CD4-positive, alpha-beta memory T cell (primary cell): ENCODE measurements around the gene ADCY5. TPM values are rescaled to one million over a fixed set of nuclear protein-coding genes. Genes with fewer than 3 reads are reported as not detected.

Source experiments
- CTCF ChIA-PET: fragments of 350-600 bp; sonication (Branson Sonifier 250); formaldehyde crosslinking; loops from one replicate; lab custom pipeline; 2021; ENCODE audit warnings: inconsistent platforms; ENCODE audit not compliant: partially characterized antibody; lab: Charles Lee
- POLR2A ChIA-PET: fragments of 350-600 bp; sonication (Branson Sonifier 250); formaldehyde crosslinking; loops from one replicate; lab custom pipeline; 2021; ENCODE audit not compliant: partially characterized antibody; lab: Charles Lee
- DNase-seq, 5 donors: peaks; one replicate each; pipeline versions ENCODE4 v3.0.0 to v3.0.0-alpha.2; 2020 to 2022; ENCODE audit warnings: mixed read lengths in 1 of 5
- H3K27ac ChIP-seq: one replicate; pipeline ENCODE4 v1.7.0; 2013; ENCODE audit warnings: low read depth, low read length
- H3K27me3 ChIP-seq: 2 replicates; pipeline ENCODE4 v1.7.0; 2013; ENCODE audit warnings: mild to moderate bottlenecking, low read length, moderate library complexity; ENCODE audit not compliant: insufficient read depth
- H3K36me3 ChIP-seq: 2 replicates; pipeline ENCODE4 v1.7.0; 2013; ENCODE audit warnings: mild to moderate bottlenecking, low read length, moderate library complexity; ENCODE audit not compliant: insufficient read depth
- H3K4me1 ChIP-seq: 2 replicates; pipeline ENCODE4 v1.7.0; 2013; ENCODE audit warnings: mild to moderate bottlenecking, low read length, moderate library complexity; ENCODE audit not compliant: insufficient read depth
- H3K4me3 ChIP-seq, 2 donors: one replicate each; pipeline ENCODE4 v1.7.0; 2013; ENCODE audit warnings: low read length in 2 of 2, mild to moderate bottlenecking in 1 of 2
- H3K9me3 ChIP-seq, 2 donors: one replicate each; pipeline ENCODE4 v1.7.0; 2013; ENCODE audit warnings: low read length in 2 of 2, control low read depth in 1 of 2; ENCODE audit not compliant: control insufficient read depth in 1 of 2
- H3K27ac Mint-ChIP-seq, 7 donors: one replicate each; pipeline ENCODE4 v1.8.0; 2020 to 2021; ENCODE audit warnings: mixed read lengths in 7 of 7, mild to moderate bottlenecking in 6 of 7, inconsistent platforms in 3 of 7, moderate library complexity in 3 of 7
- H3K27me3 Mint-ChIP-seq, 2 donors: one replicate each; pipeline ENCODE4 v1.8.0; 2020 to 2021; ENCODE audit warnings: mixed read lengths in 2 of 2
- H3K36me3 Mint-ChIP-seq, 2 donors: one replicate each; pipeline ENCODE4 v1.8.0; 2020 to 2021; ENCODE audit warnings: mixed read lengths in 2 of 2, inconsistent platforms in 1 of 2, mild to moderate bottlenecking in 1 of 2
- H3K4me1 Mint-ChIP-seq, 4 donors: one replicate each; pipeline ENCODE4 v1.8.0; 2020 to 2021; ENCODE audit warnings: mixed read lengths in 4 of 4, mild to moderate bottlenecking in 1 of 4
- H3K4me3 Mint-ChIP-seq, 8 donors: one replicate each; pipeline ENCODE4 v1.8.0; 2020 to 2021; ENCODE audit warnings: mixed read lengths in 8 of 8, mild to moderate bottlenecking in 7 of 8, moderate library complexity in 6 of 8, inconsistent platforms in 3 of 8
- H3K9me3 Mint-ChIP-seq, 8 donors: one replicate each; pipeline ENCODE4 v1.8.0; 2020 to 2021; ENCODE audit warnings: mixed read lengths in 8 of 8, mild to moderate bottlenecking in 5 of 8, inconsistent platforms in 3 of 8, moderate library complexity in 1 of 8
- intact Hi-C: fragments of 100-400 bp; cut with micrococcal nuclease; formaldehyde crosslinking; loops from one replicate; pipeline ENCODE4 v1.15.1; 2023
- polyA plus RNA-seq, 2 donors: library from polyadenylated mRNA; unstranded; fragments of 300-500 nt; fragmentation: Illumina TruSeq; gene quantifications; one replicate each; pipeline ENCODE4 v1.2.3, GENCODE V29; 2021
- total RNA-seq, 2 experiments: library from RNA; stranded (reverse); gene quantifications; one replicate each; pipeline ENCODE4 v1.2.3, GENCODE V29; 2021

Gene ADCY5
- total and polyA plus RNA-seq, 4 experiments from 2014 or later: 0.11 TPM; not detected in 3

- CTCF ChIA-PET: interaction anchor here (1.0 to 1.8 kb wide), 8 partner anchors 41 to 116 kb away, joined by 3 to 5 read pairs (median 3); no protein-coding TSS in a partner anchor
Observed at GRCh38 chr3:123447749-123448517, 957 bp downstream of the ADCY5 start.

GRCh38 chr3:123447416-123447748 lies 1.5 kb downstream of the ADCY5 start:
- Mint-ChIP-seq H3K27me3 (peaks cover 32 to 44% of the 10 kb centered on the region in 2 donors), H3K27ac (no peak overlapping the region), H3K36me3 (no peaks in the 10 kb centered on the region), H3K4me3 (peak overlapping the region in 6 of 8 donors; percentile 26 to 80 (median 66)), H3K4me1 (peaks cover 2 to 18% (median 6%) of the 10 kb centered on the region in 4 donors), H3K9me3 (peaks cover 0 to 2% (median 0%) of the 10 kb centered on the region in 8 donors)
- Histone ChIP-seq H3K27ac (no peak overlapping the region), H3K36me3 (no peaks in the 10 kb centered on the region), H3K9me3 (no peaks in the 10 kb centered on the region), H3K4me3 (no peak overlapping the region), H3K27me3 (peaks cover 10% of the 10 kb centered on the region), H3K4me1 (no peaks in the 10 kb centered on the region)
- intact Hi-C loops: no loop called here
- POLR2A ChIA-PET: interaction anchor here (0.5 kb wide), 1 partner anchor 75 kb away, joined by 3 read pairs; no protein-coding TSS in a partner anchor
- DNase-seq: no peak
- CTCF ChIA-PET: no interaction called here

More at GRCh38 chr3:123447749-123448517, 957 bp downstream of the ADCY5 start:
- DNase-seq: peak in 4 of 5 donors; percentile 27 to 44 (median 34)
- no peak overlapping the region for H3K27ac ChIP-seq
- no peaks in the 10 kb centered on the region for H3K4me1 ChIP-seq
- peak overlapping the region in 1 of 2 donors; percentile 32 for H3K4me3 ChIP-seq
- intact Hi-C loops: loop anchor here (2.0 kb wide), 1 partner anchor 111 kb away; no protein-coding TSS in a partner anchor
- no peaks in the 10 kb centered on the region for H3K9me3 ChIP-seq
- H3K27me3 Mint-ChIP-seq: peaks cover 32 to 44% of the 10 kb centered on the region in 2 donors
- peaks cover 2 to 18% (median 6%) of the 10 kb centered on the region in 4 donors for H3K4me1 Mint-ChIP-seq
- POLR2A ChIA-PET: interaction anchor here (0.5 kb wide), 1 partner anchor 75 kb away, joined by 3 read pairs; no protein-coding TSS in a partner anchor
- peaks cover 10% of the 10 kb centered on the region for H3K27me3 ChIP-seq
- H3K36me3 ChIP-seq: no peaks in the 10 kb centered on the region
- no peak overlapping the region for H3K27ac Mint-ChIP-seq
- peaks cover 0 to 2% (median 0%) of the 10 kb centered on the region in 8 donors for H3K9me3 Mint-ChIP-seq
- H3K4me3 Mint-ChIP-seq: peak overlapping the region in 1 of 8 donors; percentile 39
- no peaks in the 10 kb centered on the region for H3K36me3 Mint-ChIP-seq

GRCh38 chr3:123446610-123447109 lies 2.2 kb downstream of the ADCY5 start:
- H3K4me1 ChIP-seq: no peaks in the 10 kb centered on the region
- Mint-ChIP-seq H3K9me3 (peaks cover 0 to 2% (median 0%) of the 10 kb centered on the region in 8 donors), H3K27me3 (peaks cover 34 to 42% of the 10 kb centered on the region in 2 donors), H3K36me3 (no peaks in the 10 kb centered on the region), H3K4me1 (peaks cover 2 to 18% (median 6%) of the 10 kb centered on the region in 4 donors), H3K27ac (peak overlapping the region in 1 of 7 donors; percentile 20), H3K4me3 (peak overlapping the region; percentile 45 to 84 (median 74))
- ChIA-PET CTCF (interaction anchor here (1.8 kb wide), 1 partner anchor 12 kb away, joined by 5 read pairs; no protein-coding TSS in a partner anchor), POLR2A (no interaction called here)
- H3K27me3 ChIP-seq: peaks cover 10% of the 10 kb centered on the region
- H3K9me3 ChIP-seq: no peaks in the 10 kb centered on the region
- H3K36me3 ChIP-seq: no peaks in the 10 kb centered on the region
- no peak overlapping the region for H3K4me3 ChIP-seq
- DNase-seq: no peak
- H3K27ac ChIP-seq: no peak overlapping the region
- intact Hi-C loops: no loop called here

- Mint-ChIP-seq H3K27ac (no peak overlapping the region), H3K4me1 (peaks cover 2 to 18% (median 6%) of the 10 kb centered on the region in 4 donors), H3K27me3 (peaks cover 33 to 41% of the 10 kb centered on the region in 2 donors), H3K9me3 (peaks cover 0 to 2% (median 0%) of the 10 kb centered on the region in 8 donors), H3K36me3 (no peaks in the 10 kb centered on the region), H3K4me3 (peak overlapping the region; percentile 3 to 61 (median 40))
- intact Hi-C loops: no loop called here
- CTCF ChIA-PET: interaction anchor here (1.8 kb wide), 1 partner anchor 11 kb away, joined by 5 read pairs; no protein-coding TSS in a partner anchor
- Histone ChIP-seq H3K27me3 (peaks cover 10% of the 10 kb centered on the region), H3K36me3 (no peaks in the 10 kb centered on the region), H3K27ac (no peak overlapping the region), H3K9me3 (no peaks in the 10 kb centered on the region), H3K4me1 (no peaks in the 10 kb centered on the region), H3K4me3 (no peak overlapping the region)
- POLR2A ChIA-PET: no interaction called here
- DNase-seq: no peak
Observed at GRCh38 chr3:123446210-123446609, 2.7 kb downstream of the ADCY5 start.

GRCh38 chr3:123445702-123446101 lies 3.2 kb downstream of the ADCY5 start:
- no peak for DNase-seq
- Mint-ChIP-seq H3K4me1 (peaks cover 2 to 18% (median 6%) of the 10 kb centered on the region in 4 donors), H3K9me3 (peaks cover 0 to 2% (median 0%) of the 10 kb centered on the region in 8 donors), H3K36me3 (no peaks in the 10 kb centered on the region), H3K27ac (no peak overlapping the region), H3K4me3 (peak overlapping the region in 2 of 8 donors; percentile 24 to 37), H3K27me3 (peaks cover 31 to 39% of the 10 kb centered on the region in 2 donors)
- ChIA-PET CTCF (interaction anchor here (0.7 to 1.8 kb wide), 3 partner anchors 8 to 108 kb away, joined by 3 to 5 read pairs (median 3); no protein-coding TSS in a partner anchor), POLR2A (no interaction called here)
- H3K9me3 ChIP-seq: no peaks in the 10 kb centered on the region
- no peaks in the 10 kb centered on the region for H3K4me1 ChIP-seq
- H3K27me3 ChIP-seq: peaks cover 10% of the 10 kb centered on the region
- intact Hi-C loops: no loop called here
- no peaks in the 10 kb centered on the region for H3K36me3 ChIP-seq
- H3K27ac ChIP-seq: no peak overlapping the region
- no peak overlapping the region for H3K4me3 ChIP-seq

- peaks cover 26 to 35% of the 10 kb centered on the region in 2 donors for H3K27me3 Mint-ChIP-seq
Observed at GRCh38 chr3:123444744-123445143, 4.1 kb downstream of the ADCY5 start.

GRCh38 chr3:123444023-123444422 lies 4.9 kb downstream of the ADCY5 start:
- Mint-ChIP-seq H3K36me3 (no peaks in the 10 kb centered on the region), H3K27me3 (peaks cover 26 to 35% of the 10 kb centered on the region in 2 donors), H3K4me1 (peaks cover 0 to 12% (median 4%) of the 10 kb centered on the region in 4 donors), H3K4me3 (no peak overlapping the region), H3K9me3 (peaks cover 0 to 2% (median 0%) of the 10 kb centered on the region in 8 donors), H3K27ac (no peak overlapping the region)
- no peaks in the 10 kb centered on the region for H3K4me1 ChIP-seq
- CTCF ChIA-PET: no interaction called here
- no peak overlapping the region for H3K4me3 ChIP-seq
- H3K9me3 ChIP-seq: no peaks in the 10 kb centered on the region
- POLR2A ChIA-PET: no interaction called here
- peaks cover 4% of the 10 kb centered on the region for H3K27me3 ChIP-seq
- intact Hi-C loops: no loop called here
- H3K36me3 ChIP-seq: no peaks in the 10 kb centered on the region
- no peak for DNase-seq
- no peak overlapping the region for H3K27ac ChIP-seq

More at GRCh38 chr3:123444744-123445143, 4.1 kb downstream of the ADCY5 start:
- Mint-ChIP-seq H3K9me3 (peaks cover 0 to 2% (median 0%) of the 10 kb centered on the region in 8 donors), H3K36me3 (no peaks in the 10 kb centered on the region), H3K27ac (no peak overlapping the region), H3K4me3 (no peak overlapping the region), H3K4me1 (peaks cover 0 to 12% (median 4%) of the 10 kb centered on the region in 4 donors)
- POLR2A ChIA-PET: no interaction called here
- Histone ChIP-seq H3K27ac (no peak overlapping the region), H3K4me1 (no peaks in the 10 kb centered on the region), H3K4me3 (no peak overlapping the region), H3K36me3 (no peaks in the 10 kb centered on the region), H3K9me3 (no peaks in the 10 kb centered on the region), H3K27me3 (peaks cover 4% of the 10 kb centered on the region)
- DNase-seq: no peak
- intact Hi-C loops: no loop called here
- CTCF ChIA-PET: interaction anchor here (0.7 kb wide), 1 partner anchor 7 kb away, joined by 3 read pairs; no protein-coding TSS in a partner anchor
